Kidney capillary endothelial cell (primary cell): ENCODE results near the gene NAV3.

Experiments used
- DNase-seq: peaks from one replicate; pipeline ENCODE4 v3.0.0-alpha.2; 2018; ENCODE audit warnings: low spot score

Gene NAV3, protein sequence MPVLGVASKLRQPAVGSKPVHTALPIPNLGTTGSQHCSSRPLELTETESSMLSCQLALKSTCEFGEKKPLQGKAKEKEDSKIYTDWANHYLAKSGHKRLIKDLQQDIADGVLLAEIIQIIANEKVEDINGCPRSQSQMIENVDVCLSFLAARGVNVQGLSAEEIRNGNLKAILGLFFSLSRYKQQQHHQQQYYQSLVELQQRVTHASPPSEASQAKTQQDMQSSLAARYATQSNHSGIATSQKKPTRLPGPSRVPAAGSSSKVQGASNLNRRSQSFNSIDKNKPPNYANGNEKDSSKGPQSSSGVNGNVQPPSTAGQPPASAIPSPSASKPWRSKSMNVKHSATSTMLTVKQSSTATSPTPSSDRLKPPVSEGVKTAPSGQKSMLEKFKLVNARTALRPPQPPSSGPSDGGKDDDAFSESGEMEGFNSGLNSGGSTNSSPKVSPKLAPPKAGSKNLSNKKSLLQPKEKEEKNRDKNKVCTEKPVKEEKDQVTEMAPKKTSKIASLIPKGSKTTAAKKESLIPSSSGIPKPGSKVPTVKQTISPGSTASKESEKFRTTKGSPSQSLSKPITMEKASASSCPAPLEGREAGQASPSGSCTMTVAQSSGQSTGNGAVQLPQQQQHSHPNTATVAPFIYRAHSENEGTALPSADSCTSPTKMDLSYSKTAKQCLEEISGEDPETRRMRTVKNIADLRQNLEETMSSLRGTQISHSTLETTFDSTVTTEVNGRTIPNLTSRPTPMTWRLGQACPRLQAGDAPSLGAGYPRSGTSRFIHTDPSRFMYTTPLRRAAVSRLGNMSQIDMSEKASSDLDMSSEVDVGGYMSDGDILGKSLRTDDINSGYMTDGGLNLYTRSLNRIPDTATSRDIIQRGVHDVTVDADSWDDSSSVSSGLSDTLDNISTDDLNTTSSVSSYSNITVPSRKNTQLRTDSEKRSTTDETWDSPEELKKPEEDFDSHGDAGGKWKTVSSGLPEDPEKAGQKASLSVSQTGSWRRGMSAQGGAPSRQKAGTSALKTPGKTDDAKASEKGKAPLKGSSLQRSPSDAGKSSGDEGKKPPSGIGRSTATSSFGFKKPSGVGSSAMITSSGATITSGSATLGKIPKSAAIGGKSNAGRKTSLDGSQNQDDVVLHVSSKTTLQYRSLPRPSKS (N-terminal part only)

DNA sequence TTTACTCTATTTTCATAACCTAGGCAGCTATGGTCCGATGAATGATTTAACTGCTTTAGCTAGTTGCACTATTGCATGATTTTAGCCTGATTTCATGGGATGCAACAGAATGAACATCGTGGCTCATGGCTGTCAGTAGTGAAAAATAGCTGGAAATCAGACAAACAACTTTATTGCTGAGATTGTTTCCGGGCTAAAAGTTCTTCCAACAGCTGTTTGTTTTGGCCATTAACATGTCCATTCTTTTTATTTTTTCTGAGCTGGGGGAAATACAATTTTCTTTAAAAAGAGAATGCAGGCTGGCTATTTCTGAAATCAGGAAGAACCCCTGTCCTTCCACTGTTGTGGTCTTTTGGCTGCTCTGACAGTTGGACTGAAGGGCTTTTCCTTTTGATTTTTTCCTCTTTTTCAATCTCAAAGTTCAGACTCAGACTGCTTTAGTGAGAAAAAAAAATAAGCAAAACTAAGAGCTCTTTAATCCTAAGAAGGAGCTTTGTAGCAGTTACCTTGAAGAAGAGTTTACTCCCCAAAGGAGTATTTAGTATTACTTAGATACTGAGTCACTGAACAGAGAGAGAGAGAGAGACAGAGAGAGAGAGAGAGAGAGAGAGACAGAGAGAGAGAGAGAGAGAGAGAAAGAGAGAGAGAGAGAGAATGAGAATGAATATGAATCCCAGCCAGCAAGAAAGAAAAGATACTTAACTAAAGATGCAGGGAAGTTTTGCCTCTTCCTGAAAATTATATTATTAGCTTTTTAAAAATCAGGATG is at the start of gene NAV3:
NAV3 (plus strand) TSS at position 312 of the 769 bp plus-strand sequence. CDS start 568 bp downstream, outside the sequence.
- DNase-seq, result no peak

DNA sequence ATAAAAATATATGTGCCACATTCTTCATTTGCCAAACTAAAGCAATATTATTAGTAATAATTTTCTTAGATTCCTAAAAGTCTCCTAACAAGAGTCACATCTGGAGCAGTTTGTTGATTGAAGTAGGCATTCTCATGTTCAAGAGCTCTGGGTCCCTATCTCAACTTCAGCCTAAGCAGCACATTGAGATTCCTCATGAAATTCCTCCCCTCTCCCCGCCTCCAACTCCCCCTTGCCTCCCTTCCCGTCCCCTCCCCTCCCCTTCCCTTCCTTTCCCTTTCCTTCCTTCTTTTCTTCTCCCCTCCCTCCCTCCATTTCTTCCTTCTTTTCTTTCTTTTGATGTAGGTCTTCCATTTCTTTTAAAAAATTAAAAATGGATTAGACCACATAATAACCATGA is 48.7 kb upstream of the NAV3 start:
- no peak for DNase-seq

DNA sequence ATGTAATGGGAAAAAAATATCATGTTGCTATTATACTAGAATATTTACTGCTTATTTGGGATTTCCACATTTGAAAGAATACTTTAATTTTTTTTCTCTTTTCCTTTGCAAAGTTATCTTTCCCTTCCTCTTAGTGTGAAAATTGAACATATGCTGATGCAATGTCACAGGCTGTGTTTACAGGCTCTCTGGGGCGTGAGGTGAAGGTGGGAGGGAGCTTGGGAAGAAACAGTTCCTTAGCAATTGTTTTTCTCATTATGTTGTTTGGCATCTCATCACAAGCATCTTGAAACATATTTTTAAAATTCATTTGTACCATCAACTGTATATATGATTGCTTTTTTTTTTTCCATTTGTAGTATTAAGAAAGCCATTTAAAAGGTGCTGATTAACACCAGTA is 47.9 kb upstream of the NAV3 start:
- no peak for DNase-seq

DNA sequence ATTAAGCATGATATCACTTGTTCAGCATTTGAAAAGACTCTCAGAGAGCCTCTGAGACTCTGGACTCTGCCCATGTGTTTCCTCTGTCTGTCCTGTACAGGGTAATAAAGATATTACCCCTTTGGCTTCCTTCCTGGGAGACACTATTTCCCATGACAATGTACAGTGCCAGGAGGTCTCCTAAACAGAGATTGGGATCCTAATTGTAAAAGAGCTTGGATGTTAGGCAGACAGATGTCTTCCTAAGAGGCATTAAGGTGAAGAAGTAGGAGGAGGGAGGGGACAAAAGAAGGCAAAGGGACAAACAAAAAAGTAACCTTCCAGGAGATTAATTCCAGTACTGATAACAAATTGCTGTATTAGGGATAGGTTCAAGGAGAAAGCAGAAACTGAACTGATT is 45.5 kb upstream of the NAV3 start:
- DNase-seq, result no peak

DNA sequence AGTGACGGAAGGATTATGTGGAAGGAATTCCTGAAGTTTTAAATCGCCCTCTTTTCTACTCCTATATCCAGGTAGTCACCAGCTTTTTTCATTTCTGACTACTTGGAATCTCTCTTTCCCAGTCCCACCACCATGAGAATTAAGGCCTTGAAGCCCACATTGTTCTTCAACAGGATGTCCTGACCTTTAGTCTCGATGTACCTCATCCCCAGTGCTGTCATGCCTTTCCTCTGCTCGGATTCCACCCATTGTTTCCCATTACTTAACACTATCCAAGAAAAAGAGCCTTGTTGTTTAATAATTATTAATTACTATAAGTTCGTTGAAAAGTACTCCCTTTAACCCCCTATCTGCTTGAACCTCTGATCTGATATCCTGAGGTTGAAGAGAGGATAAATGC is 44.0 kb upstream of the NAV3 start:
- DNase-seq, result no peak

DNA sequence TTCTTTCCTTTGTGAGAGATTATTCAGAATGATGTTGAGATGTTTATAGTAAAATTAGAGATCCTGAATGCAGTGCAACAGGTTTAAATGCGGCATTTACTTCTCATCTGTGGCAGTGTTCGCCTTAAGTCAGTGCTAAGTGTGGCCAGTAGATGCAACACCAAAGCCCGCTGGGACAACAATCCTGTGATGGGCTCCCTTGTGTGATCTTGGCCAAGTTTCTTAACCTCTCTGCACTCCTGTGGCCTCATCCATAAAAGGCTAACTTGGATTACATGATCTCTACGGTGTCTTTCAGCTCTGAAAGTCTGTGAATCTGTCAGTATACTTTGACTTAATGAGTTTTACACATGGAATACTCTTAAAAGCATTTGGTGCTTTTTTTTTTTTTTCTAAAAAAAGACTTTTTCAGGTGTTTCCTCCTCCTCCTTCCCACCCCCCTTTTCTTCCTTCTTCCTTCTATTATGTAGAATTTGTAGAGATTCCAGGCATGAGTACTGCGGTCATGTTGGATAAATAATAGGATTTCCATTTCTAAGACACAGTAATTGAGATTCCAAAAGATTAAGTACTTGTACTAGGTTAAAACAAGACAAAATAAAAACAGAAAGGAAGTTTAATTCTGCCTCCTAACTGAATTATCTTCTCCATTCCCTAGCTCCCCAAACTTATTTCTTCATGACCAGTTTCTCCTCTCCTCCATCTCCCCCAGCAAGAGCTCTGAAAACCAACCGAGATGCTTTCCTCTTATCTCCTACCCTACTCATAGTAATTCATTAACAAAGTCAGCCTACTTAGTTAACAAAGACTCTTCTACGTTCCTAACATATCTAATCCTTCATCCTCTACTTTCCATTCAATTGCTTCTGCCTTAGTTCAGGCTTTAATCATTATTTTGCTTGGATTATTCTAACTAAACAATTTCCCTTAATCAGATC is 42.2 kb upstream of the NAV3 start:
- DNase-seq, result no peak

DNA sequence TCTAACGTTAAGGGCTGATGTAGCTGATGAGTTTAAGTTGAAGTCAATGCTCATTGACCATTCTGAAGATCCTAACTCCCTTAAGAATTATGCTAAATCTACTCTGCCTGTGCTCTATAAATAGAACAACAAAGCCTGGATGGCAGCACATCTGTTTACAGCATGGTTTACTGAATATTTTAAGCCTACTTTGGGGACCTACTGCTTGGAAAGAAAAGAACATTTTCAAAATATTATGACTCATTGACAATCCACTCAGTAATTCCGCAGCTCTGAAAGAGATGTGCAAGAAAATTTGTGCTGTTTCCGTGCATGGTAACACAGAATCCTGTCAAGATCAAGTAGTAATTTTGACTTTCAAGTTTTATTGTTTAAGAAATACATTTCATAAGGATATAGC is 35.0 kb upstream of the NAV3 start:
- no peak for DNase-seq

DNA sequence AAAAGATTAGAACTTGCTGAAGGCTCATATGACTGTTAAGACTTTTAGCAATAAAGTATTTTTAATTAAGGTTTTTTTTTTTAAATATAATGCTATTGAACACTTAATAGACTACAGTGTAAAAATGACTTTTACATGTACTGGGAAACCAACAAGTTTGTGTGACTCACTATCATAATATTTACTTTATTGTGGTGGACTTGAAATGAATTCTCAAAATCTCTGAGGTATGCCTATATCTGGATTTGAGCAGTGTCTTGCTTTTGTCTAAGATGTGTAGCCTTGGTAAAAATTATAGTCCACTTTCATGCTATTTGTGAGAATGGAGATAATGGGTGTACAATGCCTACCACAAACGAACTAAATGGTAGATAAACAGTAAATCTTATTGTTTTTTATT is 33.9 kb upstream of the NAV3 start:
- DNase-seq, result no peak

DNA sequence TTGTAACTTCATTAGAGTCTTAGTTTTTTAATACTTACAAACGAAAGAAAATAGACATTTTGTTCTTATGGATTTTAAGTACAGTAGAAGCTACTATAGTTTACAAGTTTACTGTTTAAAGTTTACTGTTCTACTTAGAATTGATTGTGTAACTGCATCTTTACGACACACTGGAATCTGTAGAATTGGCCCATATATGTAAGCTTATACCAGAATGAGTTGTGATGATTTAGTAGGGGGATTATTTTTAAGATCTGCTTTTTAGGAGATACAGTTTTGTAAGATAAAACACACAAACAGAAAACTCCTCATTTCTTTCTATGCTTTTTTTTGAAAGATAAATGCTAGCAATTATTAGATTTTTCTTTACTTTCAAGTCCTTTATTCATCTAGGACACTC is 30.2 kb upstream of the NAV3 start:
- DNase-seq, result no peak

DNA sequence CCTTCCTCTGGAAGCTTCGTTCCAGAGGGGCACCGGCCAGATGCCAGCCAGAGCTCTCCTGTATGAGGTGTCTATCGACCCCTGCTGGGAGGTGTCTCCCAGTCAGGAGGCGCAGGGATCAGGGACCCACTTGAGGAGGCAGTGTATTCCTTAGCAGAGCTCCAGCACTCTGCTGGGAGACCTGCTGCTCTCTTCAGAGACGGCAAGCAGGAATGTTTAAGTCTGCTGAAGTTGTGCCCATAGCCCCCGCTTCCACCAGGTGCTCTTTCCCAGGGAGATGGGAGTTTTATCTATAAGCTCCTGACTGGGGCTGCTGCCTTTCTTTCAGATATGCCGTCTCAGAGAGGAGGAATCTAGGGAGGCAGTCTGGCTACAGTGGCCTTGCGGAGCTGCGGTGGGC is 22.2 kb upstream of the NAV3 start:
- DNase-seq, result no peak

DNA sequence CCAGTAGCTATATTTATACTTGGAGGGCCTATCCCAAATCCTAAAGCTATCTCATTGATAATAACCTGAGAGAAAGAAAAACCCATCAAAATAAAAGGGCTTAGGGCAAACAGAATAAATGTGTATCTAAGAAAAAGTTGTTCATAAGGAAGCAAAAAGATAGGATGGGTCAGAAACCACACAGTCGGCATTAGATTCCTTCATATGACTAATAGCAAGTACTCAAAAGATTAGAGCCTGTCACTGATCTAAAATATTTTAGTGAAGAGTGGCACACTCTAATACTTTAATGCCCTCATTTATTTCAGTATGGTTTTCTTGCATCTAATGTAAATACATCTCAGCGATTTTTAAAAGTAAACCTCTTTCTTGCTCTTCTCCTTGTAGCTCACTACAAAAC is 17.1 kb upstream of the NAV3 start:
- DNase-seq, result no peak

DNA sequence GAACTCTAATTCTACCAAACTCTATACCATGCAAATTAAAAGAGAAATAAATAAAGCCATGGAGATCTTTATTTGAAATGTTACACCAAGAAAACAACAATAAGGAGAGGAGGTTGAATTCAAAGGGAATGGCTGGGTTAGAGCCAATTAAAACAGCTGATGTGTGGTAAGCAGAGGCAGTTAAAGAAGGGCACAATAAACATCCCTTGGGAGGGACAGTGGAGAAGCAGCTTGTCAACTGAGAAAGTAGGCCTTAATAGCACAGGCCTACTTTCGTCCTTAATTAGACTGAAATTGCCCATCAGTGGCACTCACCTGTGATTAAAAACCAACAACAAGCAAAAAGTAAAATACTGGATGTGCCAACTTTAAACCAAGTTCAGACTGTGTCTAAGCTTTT is 16.3 kb upstream of the NAV3 start:
- DNase-seq, result no peak

DNA sequence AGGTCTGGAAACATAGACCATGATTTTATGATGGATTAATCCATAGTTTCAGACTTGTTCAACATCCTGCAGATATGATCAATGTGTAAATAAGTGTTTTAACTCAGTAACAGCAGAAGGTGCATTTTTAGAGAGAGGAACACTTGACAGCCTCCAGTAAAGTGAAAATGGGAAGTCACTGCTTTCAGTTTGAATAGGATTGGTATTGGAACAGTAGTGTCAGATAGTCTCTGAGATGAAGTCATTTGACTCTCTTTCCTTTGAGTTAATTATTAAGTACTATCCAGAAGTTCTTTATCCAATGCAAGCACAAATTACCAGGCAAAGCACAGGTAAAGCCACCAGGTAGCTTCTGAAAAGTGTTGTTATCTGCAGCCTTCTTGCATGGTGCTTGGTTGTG is 14.5 kb upstream of the NAV3 start:
- DNase-seq, result no peak

DNA sequence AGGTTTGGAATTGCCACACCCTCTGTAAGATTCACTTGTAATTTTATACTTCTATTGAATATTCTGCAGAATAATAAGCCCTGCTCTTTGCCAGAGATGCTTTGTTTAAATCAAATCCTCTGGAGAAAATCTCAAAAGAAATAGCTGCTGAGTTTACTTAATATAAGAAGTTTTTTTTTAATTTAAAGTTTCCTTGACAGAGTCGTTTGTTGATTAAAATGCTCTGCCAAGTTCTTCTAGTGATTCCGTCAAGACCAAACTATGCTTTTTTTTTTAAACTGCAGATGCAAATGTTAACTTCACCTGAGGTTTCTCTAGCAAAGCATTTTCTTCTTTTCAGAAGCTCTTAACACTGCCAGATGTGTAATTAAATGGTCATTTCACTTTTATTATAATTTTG is 13.4 kb upstream of the NAV3 start:
- no peak for DNase-seq

DNA sequence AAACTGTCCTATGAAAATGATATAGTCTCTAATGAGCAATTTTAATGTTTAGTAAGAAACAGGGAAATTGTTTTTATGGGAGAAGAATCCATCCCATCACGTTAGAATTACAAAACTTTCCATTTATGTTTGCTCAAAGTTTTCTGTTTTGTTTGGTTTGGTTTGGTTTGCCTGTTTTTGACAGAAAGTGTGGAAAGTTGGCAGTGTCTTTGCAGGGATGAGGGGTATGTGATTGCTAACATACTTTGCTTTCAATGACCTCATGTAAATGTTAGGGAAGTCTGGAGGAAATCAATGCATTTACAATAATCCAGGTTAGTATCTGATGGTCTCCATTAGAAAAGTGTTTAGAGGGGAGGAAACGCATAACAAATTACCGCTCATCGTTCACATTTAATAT is 12.3 kb upstream of the NAV3 start:
- DNase-seq, result no peak

DNA sequence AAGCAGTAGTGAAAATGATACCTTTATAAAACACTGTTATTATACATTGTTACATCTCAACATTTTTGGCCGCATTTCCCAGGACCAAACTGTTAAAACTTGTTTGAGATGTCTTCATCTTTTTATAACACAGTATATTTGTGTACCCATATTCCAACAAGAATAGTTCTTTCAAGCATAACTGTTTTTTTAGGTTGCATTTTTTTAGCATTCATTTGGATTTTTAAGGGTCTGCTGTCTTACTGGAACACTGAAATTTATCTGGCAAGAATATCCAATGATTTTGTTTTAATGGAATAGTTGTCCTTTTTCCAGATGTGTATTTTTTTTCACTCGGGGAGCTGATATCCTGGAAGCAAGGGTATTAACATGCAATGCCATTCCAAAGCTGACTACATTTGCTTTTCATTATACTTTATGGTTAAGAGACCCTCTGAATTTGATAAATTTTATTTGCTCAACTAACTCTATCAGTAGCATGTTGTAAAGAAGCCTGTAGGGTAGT is 8.9 kb upstream of the NAV3 start:
- DNase-seq, result no peak

DNA sequence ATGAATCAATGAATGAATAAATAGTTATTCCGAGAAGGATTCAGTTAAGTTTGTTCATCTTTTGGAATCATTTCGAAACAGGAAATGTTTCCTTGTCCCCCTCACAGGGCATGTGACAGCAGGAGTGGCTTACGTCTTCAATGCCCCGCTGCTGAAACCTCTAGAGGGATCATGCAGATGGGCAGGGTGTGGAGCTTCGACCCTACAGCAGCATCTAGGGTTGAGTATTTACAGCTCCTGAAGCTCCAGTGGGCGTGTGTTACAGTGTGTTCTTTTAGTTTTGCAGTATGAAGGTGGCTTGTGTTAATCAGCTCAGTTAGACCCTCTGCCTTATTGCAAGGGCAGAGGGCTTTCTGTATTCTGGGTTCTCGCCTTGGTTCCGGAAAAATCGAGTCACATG is 2.6 kb downstream of the NAV3 start:
- no peak for DNase-seq

DNA sequence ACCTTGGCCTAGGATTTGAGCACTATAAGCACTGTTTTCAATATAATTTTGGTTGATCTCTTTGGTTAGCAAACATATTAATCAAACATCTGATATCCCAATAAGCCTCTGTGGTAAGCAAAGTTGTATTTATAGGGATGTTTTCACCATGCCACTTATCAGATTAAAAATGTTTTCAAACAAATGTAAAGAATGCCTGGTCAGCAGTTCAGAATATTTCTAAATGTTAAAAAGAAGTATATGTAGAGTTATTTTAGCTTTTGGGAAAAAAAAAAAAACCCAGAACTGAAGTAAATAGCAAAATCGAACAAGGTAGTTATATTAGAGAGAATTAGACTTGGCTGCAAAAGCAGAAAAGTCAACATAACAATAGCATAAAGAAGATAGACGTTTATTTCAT is 3.9 kb downstream of the NAV3 start:
- no peak for DNase-seq

DNA sequence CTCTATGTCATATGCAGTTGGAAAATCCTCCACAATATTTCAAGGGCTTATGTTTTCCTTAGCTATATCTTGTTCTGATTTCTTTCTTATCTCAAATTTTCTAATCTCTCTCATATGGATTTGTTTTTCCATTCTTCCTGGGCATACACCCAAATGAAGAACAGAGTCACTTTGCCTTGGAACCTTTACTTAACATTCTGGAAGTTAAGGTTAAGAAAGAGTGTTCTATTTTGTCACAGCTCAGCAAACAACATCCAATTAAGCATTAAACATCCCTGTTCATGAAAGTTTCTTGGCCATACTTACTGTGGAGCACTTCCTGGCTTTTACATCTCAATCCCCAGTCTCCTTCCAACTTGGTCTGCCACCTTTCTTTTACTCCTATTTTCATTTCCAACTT is 5.3 kb downstream of the NAV3 start:
- DNase-seq, result no peak

DNA sequence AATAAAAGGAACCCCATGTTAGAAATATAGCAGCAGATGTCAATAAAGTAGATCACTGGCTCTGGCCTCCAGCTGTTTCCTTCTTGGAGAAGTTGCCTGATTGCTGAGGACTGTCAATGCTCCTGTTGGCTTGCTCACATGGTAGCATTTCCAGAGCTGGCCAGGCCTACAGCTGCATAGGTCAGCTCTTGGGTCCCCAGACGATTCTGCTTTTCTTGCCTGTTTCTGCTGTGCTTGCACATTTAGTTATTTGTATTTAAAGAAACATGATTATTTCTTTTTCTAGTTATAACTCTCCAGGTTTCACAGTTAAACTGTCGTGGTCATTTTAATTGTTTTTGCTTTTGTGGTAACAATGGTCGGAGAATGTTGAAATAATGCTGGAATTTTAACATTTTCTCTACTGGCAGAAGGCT is 7.2 kb downstream of the NAV3 start:
- no peak for DNase-seq

DNA sequence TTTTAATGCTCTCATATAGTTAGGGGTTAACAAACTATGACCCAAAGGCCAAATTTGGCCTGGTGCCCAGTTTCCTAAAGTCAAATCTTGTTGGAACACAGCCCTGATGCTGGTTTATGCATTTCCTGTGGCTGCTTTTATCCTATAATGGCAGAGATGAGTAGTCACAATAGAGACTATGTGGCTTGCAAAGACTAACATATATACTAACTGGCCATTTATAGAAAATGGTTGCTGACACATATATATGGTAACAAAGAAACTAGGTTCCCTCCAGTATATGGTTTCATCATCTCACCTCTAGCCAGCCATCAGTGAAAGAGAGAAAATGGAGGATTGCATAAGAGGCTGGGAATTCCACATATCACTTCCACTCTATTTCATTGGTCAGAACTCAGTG is 10.8 kb downstream of the NAV3 start:
- DNase-seq, result peak; percentile 83
